Kidney epithelial cell (primary cell): ENCODE data around the gene CCDC83. TPM values are rescaled to one million over a fixed set of nuclear protein-coding genes. Genes with fewer than 3 reads are reported as not detected.

ENCODE experiments used
- DNase-seq: peaks from one replicate; pipeline ENCODE4 v3.0.0-alpha.2; 2010; ENCODE audit warnings: low read depth
- H3K27me3 ChIP-seq: 2 replicates; pipeline ENCODE4 v1.6.0; 2011; ENCODE audit warnings: low read length; ENCODE audit not compliant: control insufficient read depth, insufficient read depth
- H3K36me3 ChIP-seq: 2 replicates; pipeline ENCODE4 v1.5.1; 2011; ENCODE audit warnings: low read length; ENCODE audit not compliant: control insufficient read depth, insufficient read depth
- H3K4me3 ChIP-seq: 2 replicates; pipeline ENCODE4 v1.5.1; 2011; ENCODE audit warnings: low read depth, mild to moderate bottlenecking, control low read depth, low read length
- CTCF ChIP-seq: IDR thresholded peaks from 2 replicates; pipeline ENCODE4 v1.5.1; 2011; ENCODE audit warnings: mild to moderate bottlenecking, moderate library complexity, low read length, control low read depth, inconsistent platforms; ENCODE audit not compliant: insufficient read depth, poor library complexity, severe bottlenecking
- total RNA-seq: library from RNA; depleted of rRNA; stranded (reverse); fragments of >200 nt; gene quantifications from 2 replicates; pipeline ENCODE4 v1.2.3, GENCODE V29; 2015

The CCDC83 gene
- total RNA-seq, 1 donor from 2014 or later, result not detected

GRCh38 chr11:85960678-85961077 is 105.5 kb downstream of the CCDC83 start:
- DNase-seq, result no peak
- Histone ChIP-seq H3K27me3 (no peaks in the 10 kb centered on the region), H3K36me3 (peaks cover 2% of the 10 kb centered on the region), H3K4me3 (no peak overlapping the region)
- no peak for TF ChIP-seq CTCF

GRCh38 chr11:85961130-85961529 is 105.9 kb downstream of the CCDC83 start:
- H3K4me3 ChIP-seq, result no peak overlapping the region
- TF ChIP-seq CTCF, result no peak
- DNase-seq, result no peak
- H3K27me3 ChIP-seq, result no peaks in the 10 kb centered on the region
- peaks cover 2% of the 10 kb centered on the region for H3K36me3 ChIP-seq

GRCh38 chr11:85961930-85962363 is 106.8 kb downstream of the CCDC83 start:
- no peak overlapping the region for H3K4me3 ChIP-seq
- H3K36me3 ChIP-seq, result peaks cover 4% of the 10 kb centered on the region
- TF ChIP-seq CTCF, result no peak
- DNase-seq, result peak; percentile 28
- no peaks in the 10 kb centered on the region for H3K27me3 ChIP-seq

GRCh38 chr11:85965202-85965601 is 110.0 kb downstream of the CCDC83 start:
- no peak for DNase-seq
- no peaks in the 10 kb centered on the region for H3K27me3 ChIP-seq
- peaks cover 4% of the 10 kb centered on the region for H3K36me3 ChIP-seq
- no peak for TF ChIP-seq CTCF
- H3K4me3 ChIP-seq, result no peak overlapping the region

GRCh38 chr11:85967457-85967856 is 112.3 kb downstream of the CCDC83 start:
- Histone ChIP-seq H3K27me3 (no peaks in the 10 kb centered on the region), H3K36me3 (peaks cover 4% of the 10 kb centered on the region), H3K4me3 (no peak overlapping the region)
- TF ChIP-seq CTCF, result no peak
- DNase-seq, result no peak

Other genes starting within 250 kb of the CCDC83 start
- gene DLG2, start 228.0 kb upstream of the CCDC83 start, total RNA-seq, result 0.75 and 1.8 TPM in 2 replicates
- gene TMEM126B, start 226.8 kb upstream of the CCDC83 start, total RNA-seq, result 53.1 and 71.7 TPM in 2 replicates
- gene TMEM126A, start 207.4 kb upstream of the CCDC83 start, total RNA-seq, result 24.8 and 34.8 TPM in 2 replicates
- gene CREBZF, start 190.3 kb upstream of the CCDC83 start, total RNA-seq, result 21.4 and 24.7 TPM in 2 replicates
- 2.0 and 2.2 TPM in 2 replicates for gene CCDC89, start 169.2 kb upstream of the CCDC83 start, total RNA-seq
- gene SYTL2, start 44.2 kb upstream of the CCDC83 start, total RNA-seq, result 7.5 and 10.5 TPM in 2 replicates
- 291 and 294 TPM in 2 replicates for gene PICALM, start 213.7 kb downstream of the CCDC83 start, total RNA-seq